Keratinocyte (primary cell): ENCODE measurements around the gene MESD.

Source experiments
- CTCF ChIP-seq, 3 experiments: IDR thresholded peaks in 1 of 3; conservative IDR thresholded peaks in 1 of 3; optimal IDR thresholded peaks in 1 of 3; 2 replicates in 2 of 3; 3 replicates in 1 of 3; pipeline versions ENCODE3 to v1.5.1; 2011; ENCODE audit warnings: low read length in 3 of 3, mild to moderate bottlenecking in 3 of 3, moderate library complexity in 2 of 3, control low read depth in 1 of 3, inconsistent platforms in 1 of 3; ENCODE audit not compliant: insufficient read depth in 2 of 3; ENCODE audit errors: extremely low read depth in 1 of 3
- EZH2 ChIP-seq: IDR thresholded peaks from one replicate; pipeline ENCODE4 v1.6.1; 2012; ENCODE audit warnings: inconsistent platforms, mild to moderate bottlenecking, low read length, moderate library complexity

GRCh38 chr15:81003097-81003350 is 13.4 kb upstream of the MESD start:
- no peak for TF ChIP-seq CTCF (optimal IDR thresholded peaks at IDR 0.05 in 1 of 3, IDR thresholded peaks at IDR 0.05 in 1 of 3, conservative IDR thresholded peaks at IDR 0.05 in 1 of 3; ENCODE audit: extremely low read depth in 1 of 3, insufficient read depth in 2 of 3, low read length in 3 of 3)
- no peak for TF ChIP-seq EZH2
